RWPE1 (cell line): ENCODE data around the gene ATP7A.
"Not testable (repeated sequence)": the region's sequence is repeated elsewhere in the genome, so short reads cannot be mapped to it uniquely, and the experiment has no call there.

ENCODE experiments used
- CTCF ChIA-PET: fragments of 350-600 bp; sonication (Branson Sonifier 250); formaldehyde crosslinking; extraction: SDS; loops from one replicate; lab custom pipeline; 2021; lab: Yijun Ruan, JAX
- POLR2A ChIA-PET: fragments of 400-600 bp; formaldehyde crosslinking; extraction: SDS; loops from one replicate; lab custom pipeline; 2020; ENCODE audit warnings: antibody characterized with exemption; ENCODE audit not compliant: low non-redundant PET; lab: Yijun Ruan, JAX
- DNase-seq: peaks from one replicate; pipeline ENCODE4 v3.0.0; 2012; ENCODE audit warnings: low spot score
- H3K27ac ChIP-seq: fragments of 450-650 bp; 2 replicates; pipeline ENCODE4 v1.5.1; 2017
- CTCF ChIP-seq: fragments of 450-650 bp; conservative IDR thresholded peaks from 2 replicates; pipeline ENCODE4 v1.5.1; 2017; ENCODE audit warnings: low read depth, mild to moderate bottlenecking

ATP7A gene

GRCh38 chrX:77899081-77899828 lies 11.2 kb upstream of the ATP7A start, which contains the start of gene COX7B:
COX7B (plus strand) TSS chrX:77899468; CDS start chrX:77899554, 86 bp downstream.
- peak; percentile 65 for DNase-seq
- TF ChIP-seq CTCF, result peak; percentile 40
- ChIA-PET CTCF (interaction anchor here (0.5 to 1.9 kb wide), 4 partner anchors 109 to 194 kb away, joined by 3 to 6 read pairs (median 3); no protein-coding TSS in a partner anchor), POLR2A (no interaction called here)
- H3K27ac ChIP-seq, result peak within 1 kb of the TSS; percentile 76

GRCh38 chrX:77900688-77901087 lies 9.8 kb upstream of the ATP7A start:
- H3K27ac ChIP-seq, result no peak overlapping the region
- no peak for TF ChIP-seq CTCF
- CTCF ChIA-PET, result interaction anchor here (0.6 to 1.3 kb wide), 2 partner anchors 10 to 423 kb away, joined by 4 read pairs; partner anchors contain the start of gene ATP7A
- POLR2A ChIA-PET, result no interaction called here
- no peak for DNase-seq

GRCh38 chrX:77901506-77901905 lies 9.0 kb upstream of the ATP7A start:
- no peak for TF ChIP-seq CTCF
- POLR2A ChIA-PET, result no interaction called here
- no peak overlapping the region for H3K27ac ChIP-seq
- CTCF ChIA-PET, result interaction anchor here (1.3 kb wide), 1 partner anchor 9 kb away, joined by 4 read pairs; the partner anchor contains the start of gene ATP7A
- no peak for DNase-seq

- no peak for DNase-seq
- ChIA-PET CTCF (interaction anchor here (1.2 kb wide), 1 partner anchor 112 kb away, joined by 3 read pairs; no protein-coding TSS in a partner anchor), POLR2A (no interaction called here)
- H3K27ac ChIP-seq, result no peak overlapping the region
- TF ChIP-seq CTCF, result no peak
Observed at GRCh38 chrX:77917294-77917933, 6.9 kb downstream of the ATP7A start.

DNA sequence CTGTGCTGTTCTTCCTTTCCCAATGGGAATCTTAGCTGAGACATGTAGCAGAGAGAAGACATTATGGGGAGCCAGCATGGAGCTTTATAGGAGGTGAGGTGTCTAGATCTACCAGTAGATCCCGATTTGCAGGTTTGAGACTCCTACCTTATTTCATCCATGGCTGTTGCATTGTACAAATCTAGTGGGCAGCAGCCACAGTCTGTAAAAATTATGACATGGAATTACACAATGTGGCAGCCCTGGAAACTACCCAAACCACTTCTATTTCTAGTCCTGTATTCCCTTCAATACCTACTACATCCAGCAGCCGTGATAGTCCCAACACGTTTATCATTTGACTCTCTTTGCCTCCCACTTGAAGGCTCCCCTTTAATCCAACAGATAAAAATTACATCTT lies 8.1 kb downstream of the ATP7A start:
- H3K27ac ChIP-seq, result no peak overlapping the region
- ChIA-PET POLR2A (no interaction called here), CTCF (interaction anchor here (1.2 kb wide), 1 partner anchor 111 kb away, joined by 3 read pairs; no protein-coding TSS in a partner anchor)

DNA sequence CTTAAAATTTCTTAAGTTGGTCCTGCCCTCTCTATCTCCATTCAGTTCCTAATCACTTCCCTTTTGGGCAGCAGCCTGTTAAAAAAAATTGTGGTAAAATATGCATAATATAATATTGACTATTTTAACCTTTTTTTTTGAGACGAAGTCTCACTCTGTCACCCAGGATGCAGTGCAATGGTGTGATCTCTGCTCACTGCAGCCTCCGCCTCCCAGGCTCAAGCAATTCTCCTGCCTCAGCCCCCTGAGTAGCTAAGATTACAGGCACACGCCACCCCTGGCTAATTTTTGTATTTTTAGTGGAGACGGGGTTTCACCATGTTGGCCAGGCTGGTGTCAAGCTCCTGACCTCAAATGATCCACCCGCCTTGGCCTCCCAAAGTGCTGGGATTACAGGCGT lies 8.9 kb downstream of the ATP7A start:
- DNase-seq, CTCF ChIA-PET, H3K27ac ChIP-seq, POLR2A ChIA-PET: not testable (repeated sequence)

More for the DNA sequence above, 8.1 kb downstream of the ATP7A start:
- no peak for DNase-seq
- no peak for TF ChIP-seq CTCF

- TF ChIP-seq CTCF, result no peak
- H3K27ac ChIP-seq, result no peak overlapping the region
- POLR2A ChIA-PET, result no interaction called here
- no peak for DNase-seq
- CTCF ChIA-PET, result interaction anchor here (0.7 kb wide), 1 partner anchor 55 kb away, joined by 3 read pairs; no protein-coding TSS in a partner anchor
Observed at GRCh38 chrX:77922787-77923186, 12.3 kb downstream of the ATP7A start.
